ENCODE measurements around the gene OR51A2.
A peak's percentile ranks its signal among the peaks of the same experiment; 100 is the strongest.

The OR51A2 gene

GRCh38 chr11:4916581-4916980 lies 38.9 kb downstream of the OR51A2 start:
- DNase-seq = peak; percentile 34

More at GRCh38 chr11:4916581-4916980, 38.9 kb downstream of the OR51A2 start:
- in situ Hi-C loops (cut with HindIII; ENCODE audit: low pct_ligation_motif_present, low pct_unique_long_range_greater_than_20kb, low sequenced_read_pairs) = no loop called here

Data from ACHN (cell line).